Gastroesophageal sphincter (tissue), 4 donors: ENCODE data around the gene SLC8A1. TPM values are rescaled to one million over a fixed set of nuclear protein-coding genes. Genes with fewer than 3 reads are reported as not detected.

Experiments used
- ATAC-seq: fragments of 150-250 bp; one replicate; pipeline ENCODE4 v1.9.1; 2016; ENCODE audit warnings: mild to moderate bottlenecking, moderate library complexity
- H3K27ac ChIP-seq, 4 donors: fragments of 200-600 bp; sonication (generic) in 3 of 4; 1 replicate in 3 of 4; 2 replicates in 1 of 4; pipeline ENCODE4 v1.5.1; 2016 to 2019
- H3K27me3 ChIP-seq: fragments of 200-600 bp; sonication (generic); one replicate; pipeline ENCODE4 v1.5.1; 2019
- H3K36me3 ChIP-seq, 2 donors: fragments of 200-600 bp; sonication (generic); one replicate each; pipeline ENCODE4 v1.5.1; 2019; ENCODE audit warnings: control low read depth in 1 of 2
- H3K4me1 ChIP-seq, 3 donors: fragments of 200-600 bp; sonication (generic); 1 replicate in 2 of 3; 2 replicates in 1 of 3; pipeline ENCODE4 v1.5.1; 2016 to 2019; ENCODE audit warnings: control low read depth in 2 of 3
- H3K4me3 ChIP-seq, 2 donors: fragments of 200-600 bp; sonication (generic); one replicate each; pipeline ENCODE4 v1.5.1; 2019; ENCODE audit warnings: mild to moderate bottlenecking in 1 of 2, moderate library complexity in 1 of 2
- H3K9me3 ChIP-seq, 3 donors: fragments of 200-600 bp; sonication (generic); one replicate each; pipeline ENCODE4 v1.5.1; 2017 to 2019; ENCODE audit warnings: control low read depth in 2 of 3
- EP300 ChIP-seq: sonication (generic); formaldehyde crosslinking; IDR thresholded peaks from one replicate; pipeline ENCODE4 v1.6.1; 2017; ENCODE audit warnings: antibody characterized with exemption, mild to moderate bottlenecking
- POLR2A ChIP-seq, 2 donors: fragments of 450-650 bp; IDR thresholded peaks; one replicate each; pipeline ENCODE4 v1.6.1; 2017; ENCODE audit warnings: antibody characterized with exemption in 2 of 2, mild to moderate bottlenecking in 2 of 2, moderate library complexity in 1 of 2
- POLR2AphosphoS5 ChIP-seq: sonication (generic); formaldehyde crosslinking; IDR thresholded peaks from one replicate; pipeline ENCODE4 v1.6.1; 2017; ENCODE audit warnings: antibody characterized with exemption
- WGBS, 2 donors: methylation state at CpG; one replicate each; pipeline ENCODE4 v1.1.5; 2018; ENCODE audit warnings: low coverage in 1 of 2; 5-methylcytosine and 5-hydroxymethylcytosine counted together
- total RNA-seq, 4 donors: library from RNA; depleted of rRNA; stranded (reverse); fragments of >200 nt; gene quantifications; one replicate each; pipeline ENCODE4 v1.1.0, GENCODE V29; 2016
- TF ChIP-seq, protein P1 (sequence below), 4 experiments: fragments of 200-600 bp in 2 of 4; fragments of 450-650 bp in 2 of 4; sonication (generic) in 1 of 4; IDR thresholded peaks; one replicate each; pipeline ENCODE4 v1.5.1; 2017 to 2019; ENCODE audit warnings: antibody characterized with exemption in 4 of 4, mild to moderate bottlenecking in 2 of 4, moderate library complexity in 2 of 4

The SLC8A1 gene
- total RNA-seq, 4 donors from 2014 or later = 76.3 to 168 (median 146) TPM

- TF ChIP-seq POLR2AphosphoS5 = peak; percentile 59
- TF ChIP-seq EP300 = no peak
- peak overlapping the region in 2 of 4 donors; percentile 30 to 41 for H3K27ac ChIP-seq
- H3K36me3 ChIP-seq = no peaks in the 10 kb centered on the region
- peaks cover 5 to 68% (median 8%) of the 10 kb centered on the region in 3 donors for H3K4me1 ChIP-seq
- WGBS, 2 donors = 68 to 73% methylated on average over 4 of the region's 4 CpGs
- peak; percentile 79 for ATAC-seq
- no peak overlapping the region for H3K4me3 ChIP-seq
- H3K27me3 ChIP-seq = no peaks in the 10 kb centered on the region
- H3K9me3 ChIP-seq = no peaks in the 10 kb centered on the region
Observed at GRCh38 chr2:40403233-40403836, 48.6 kb downstream of the SLC8A1 start.

DNA sequence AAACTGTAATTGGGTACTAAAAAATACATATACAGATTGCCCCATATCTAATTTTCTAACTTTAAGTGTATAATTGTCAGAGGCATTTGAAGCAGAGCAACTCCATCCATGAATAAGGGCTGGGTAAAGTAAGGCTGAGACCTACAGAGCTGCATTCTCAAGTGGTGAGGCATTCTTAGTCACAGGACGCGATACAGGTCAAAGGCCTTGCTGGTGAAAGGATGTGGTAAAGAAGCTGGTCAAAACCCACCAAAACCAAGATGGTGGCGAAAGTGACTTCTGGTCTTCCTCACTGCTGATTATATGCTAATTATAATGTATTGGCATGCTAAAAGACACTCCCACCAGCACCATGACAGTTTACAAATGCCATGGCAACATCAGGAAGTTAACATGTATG, 50.0 kb downstream of the SLC8A1 start:
- no peak overlapping the region for H3K4me3 ChIP-seq
- WGBS, 2 donors = 67 to 85% methylated on average over 2 of the region's 3 CpGs
- H3K4me1 ChIP-seq = peaks cover 5 to 65% (median 6%) of the 10 kb centered on the region in 3 donors
- no peaks in the 10 kb centered on the region for H3K9me3 ChIP-seq
- H3K27me3 ChIP-seq = no peaks in the 10 kb centered on the region
- H3K27ac ChIP-seq = no peak overlapping the region
- ATAC-seq = no peak
- H3K36me3 ChIP-seq = no peaks in the 10 kb centered on the region
- TF ChIP-seq POLR2AphosphoS5 = no peak
- TF ChIP-seq, protein P1, sequence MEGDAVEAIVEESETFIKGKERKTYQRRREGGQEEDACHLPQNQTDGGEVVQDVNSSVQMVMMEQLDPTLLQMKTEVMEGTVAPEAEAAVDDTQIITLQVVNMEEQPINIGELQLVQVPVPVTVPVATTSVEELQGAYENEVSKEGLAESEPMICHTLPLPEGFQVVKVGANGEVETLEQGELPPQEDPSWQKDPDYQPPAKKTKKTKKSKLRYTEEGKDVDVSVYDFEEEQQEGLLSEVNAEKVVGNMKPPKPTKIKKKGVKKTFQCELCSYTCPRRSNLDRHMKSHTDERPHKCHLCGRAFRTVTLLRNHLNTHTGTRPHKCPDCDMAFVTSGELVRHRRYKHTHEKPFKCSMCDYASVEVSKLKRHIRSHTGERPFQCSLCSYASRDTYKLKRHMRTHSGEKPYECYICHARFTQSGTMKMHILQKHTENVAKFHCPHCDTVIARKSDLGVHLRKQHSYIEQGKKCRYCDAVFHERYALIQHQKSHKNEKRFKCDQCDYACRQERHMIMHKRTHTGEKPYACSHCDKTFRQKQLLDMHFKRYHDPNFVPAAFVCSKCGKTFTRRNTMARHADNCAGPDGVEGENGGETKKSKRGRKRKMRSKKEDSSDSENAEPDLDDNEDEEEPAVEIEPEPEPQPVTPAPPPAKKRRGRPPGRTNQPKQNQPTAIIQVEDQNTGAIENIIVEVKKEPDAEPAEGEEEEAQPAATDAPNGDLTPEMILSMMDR (IDR thresholded peaks at IDR 0.05) = no peak

DNA sequence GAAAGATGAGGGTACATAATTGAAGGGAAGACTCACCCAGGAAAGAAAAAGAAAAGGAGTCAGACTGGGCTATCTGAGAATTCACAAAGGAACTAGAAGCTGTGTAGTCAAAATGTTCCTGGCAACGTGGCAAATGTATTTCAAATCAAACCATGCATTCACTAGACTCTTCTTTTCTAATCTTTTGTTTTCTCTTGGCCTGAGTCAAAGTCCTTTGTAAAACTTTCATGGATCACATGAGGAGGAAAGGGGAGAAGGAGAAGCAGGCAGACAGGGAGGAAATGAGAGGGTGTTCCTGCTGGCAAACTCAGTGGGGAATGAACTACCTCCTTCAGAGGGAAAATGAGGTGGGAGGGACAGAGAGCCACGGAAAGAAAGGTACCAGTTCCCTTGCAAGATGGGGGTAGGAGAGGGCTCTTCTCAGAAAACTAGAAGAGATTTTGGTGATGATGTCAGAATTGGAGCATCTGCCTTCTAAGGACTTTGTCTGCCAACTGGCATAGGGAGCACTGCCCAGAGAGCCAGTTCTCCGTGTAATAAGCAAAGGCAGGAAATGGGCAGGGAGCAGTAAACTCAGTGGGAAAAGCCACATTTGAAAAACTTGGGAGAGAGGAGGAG, 51.4 kb downstream of the SLC8A1 start:
- H3K4me1 ChIP-seq = peaks cover 6 to 67% (median 10%) of the 10 kb centered on the region in 3 donors
- no peaks in the 10 kb centered on the region for H3K36me3 ChIP-seq
- no peak for ATAC-seq
- H3K4me3 ChIP-seq = no peak overlapping the region
- 12 to 17% methylated on average over 3 of the region's 3 CpGs for WGBS, 2 donors
- no peaks in the 10 kb centered on the region for H3K27me3 ChIP-seq
- no peaks in the 10 kb centered on the region for H3K9me3 ChIP-seq
- peak overlapping the region in 1 of 4 donors; percentile 22 for H3K27ac ChIP-seq
- no peak for TF ChIP-seq POLR2AphosphoS5

DNA sequence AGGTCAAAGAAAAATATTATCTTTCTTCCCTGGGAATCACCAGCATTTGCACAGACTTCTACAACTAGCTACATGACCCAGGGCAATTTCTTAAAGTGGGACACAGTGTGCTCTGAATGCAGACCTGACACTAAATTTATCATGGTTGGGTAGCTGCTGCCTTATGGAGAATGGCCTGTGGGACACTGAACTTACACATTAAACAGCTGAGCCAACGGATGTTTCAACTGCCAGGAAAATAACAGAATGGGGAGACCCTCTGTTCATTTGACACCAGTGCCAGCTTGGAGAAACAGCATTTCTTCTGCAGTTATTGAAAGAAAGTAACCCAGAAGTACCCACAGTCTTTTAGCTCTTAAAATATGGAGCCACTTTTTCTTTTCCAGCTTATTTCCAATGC, 54.1 kb downstream of the SLC8A1 start:
- H3K27me3 ChIP-seq = no peaks in the 10 kb centered on the region
- H3K36me3 ChIP-seq = no peaks in the 10 kb centered on the region
- TF ChIP-seq POLR2AphosphoS5 (no peak), EP300 (no peak), POLR2A (IDR thresholded peaks at IDR 0.05) (no peak)
- TF ChIP-seq, protein P1 (IDR thresholded peaks at IDR 0.05) = no peak
- H3K27ac ChIP-seq = no peak overlapping the region
- WGBS, 2 donors = 60 to 80% methylated on average over 1 of the region's 1 CpG
- peaks cover 3 to 64% (median 10%) of the 10 kb centered on the region in 3 donors for H3K4me1 ChIP-seq
- H3K4me3 ChIP-seq = no peak overlapping the region
- no peaks in the 10 kb centered on the region for H3K9me3 ChIP-seq
- no peak for ATAC-seq

GRCh38 chr2:40396124-40396523, 55.8 kb downstream of the SLC8A1 start:
- WGBS, 2 donors = 87 to 100% methylated on average over 2 of the region's 2 CpGs
- Histone ChIP-seq H3K9me3 (no peaks in the 10 kb centered on the region), H3K27me3 (no peaks in the 10 kb centered on the region), H3K4me3 (no peak overlapping the region), H3K4me1 (peaks cover 7 to 70% (median 10%) of the 10 kb centered on the region in 3 donors), H3K27ac (no peak overlapping the region), H3K36me3 (no peaks in the 10 kb centered on the region)
- TF ChIP-seq POLR2AphosphoS5 (no peak), POLR2A (IDR thresholded peaks at IDR 0.05) (no peak), EP300 (no peak)
- TF ChIP-seq, protein P1 (IDR thresholded peaks at IDR 0.05) = no peak
- no peak for ATAC-seq
